ENCODE measurements around the gene NUPR1. TPM values are rescaled to one million over a fixed set of nuclear protein-coding genes. Genes with fewer than 3 reads are reported as not detected.

The NUPR1 gene
- 8.8 and 16.6 TPM in 2 replicates for total RNA-seq (2022)
- percentile 45 among the genes with signal in this experiment for Bru-seq, nascent RNA
- BruChase-seq, experiment 1, labeled RNA remaining after a 2-hour chase: percentile 53 among the genes with signal in this experiment
- percentile 54 among the genes with signal in this experiment for BruChase-seq, experiment 2, labeled RNA remaining after a 6-hour chase
- long read RNA-seq, full-length matches to known transcripts: 28 of 29 reads
- long read RNA-seq, partial matches to known transcripts: 0 of 29 reads
- long read RNA-seq, other reads (novel, unspliced or antisense): 1 of 29 reads

GRCh38 chr16:28538733-28539596, at the start of gene NUPR1:
NUPR1 (minus strand) TSS chr16:28538974; CDS start chr16:28538907, 67 bp downstream.
- no peaks in the 10 kb centered on the region for H3K9me3 ChIP-seq
- no TSS peak for BruUV-seq (replicated peaks)
- no peak within 1 kb of the TSS for H3K4me3 ChIP-seq (ENCODE audit: low read depth, low read length)
- H3K27ac Mint-ChIP-seq (ENCODE audit: unreplicated experiment): peak within 1 kb of the TSS; percentile 77
- TF ChIP-seq CTCF (IDR thresholded peaks at IDR 0.05; ENCODE audit: insufficient read depth in 1 of 2, low read depth in 1 of 2, low read length in 1 of 2, severe bottlenecking in 1 of 2, unreplicated experiment in 1 of 2): no peak
- H3K4me1 Mint-ChIP-seq (ENCODE audit: low read depth, unreplicated experiment): peaks cover 13% of the 10 kb centered on the region
- H3K4me3 Mint-ChIP-seq (ENCODE audit: unreplicated experiment): peak within 1 kb of the TSS; percentile 53
- no peaks in the 10 kb centered on the region for H3K27me3 ChIP-seq (replicated peaks; ENCODE audit: control insufficient read depth, insufficient read depth, low read length)
- DNase-seq: no peak
- intact Hi-C loops (cut with micrococcal nuclease; ENCODE audit: unreplicated experiment): loop anchor here (1.0 kb wide), 1 partner anchor 9 kb away; no protein-coding TSS in a partner anchor
- no peaks in the 10 kb centered on the region for H3K27me3 Mint-ChIP-seq (ENCODE audit: insufficient read depth, unreplicated experiment)
- H3K9me3 Mint-ChIP-seq (ENCODE audit: unreplicated experiment): peaks cover 6% of the 10 kb centered on the region
- POLR2A ChIA-PET: no interaction called here
- H3K36me3 ChIP-seq (ENCODE audit: control insufficient read depth, insufficient read depth, low read length): no peaks in the 10 kb centered on the region
- peaks cover 6% of the 10 kb centered on the region for H3K36me3 Mint-ChIP-seq (ENCODE audit: insufficient read depth, unreplicated experiment)
- H3K4me1 ChIP-seq: peaks cover 3% of the 10 kb centered on the region; the same call in 1 of the 2 replicates
- CTCF ChIA-PET: interaction anchor here (0.6 to 0.7 kb wide), 2 partner anchors 9 to 15 kb away, joined by 3 read pairs; partner anchors contain the start of gene SGF29

GRCh38 chr16:28587386-28587785, 48.6 kb upstream of the NUPR1 start:
- BruUV-seq (replicated peaks): no TSS peak
- POLR2A ChIA-PET: no interaction called here
- intact Hi-C loops (cut with micrococcal nuclease; ENCODE audit: unreplicated experiment): no loop called here
- CTCF ChIA-PET: no interaction called here
- Histone ChIP-seq H3K27me3 (replicated peaks; ENCODE audit: control insufficient read depth, insufficient read depth, low read length) (no peaks in the 10 kb centered on the region), H3K4me3 (ENCODE audit: low read depth, low read length) (no peak overlapping the region), H3K4me1 (no peaks in the 10 kb centered on the region), H3K36me3 (ENCODE audit: control insufficient read depth, insufficient read depth, low read length) (no peaks in the 10 kb centered on the region), H3K9me3 (no peaks in the 10 kb centered on the region)
- DNase-seq: no peak
- Mint-ChIP-seq H3K36me3 (ENCODE audit: insufficient read depth, unreplicated experiment) (peaks cover 8% of the 10 kb centered on the region), H3K27ac (ENCODE audit: unreplicated experiment) (no peak overlapping the region), H3K4me1 (ENCODE audit: low read depth, unreplicated experiment) (no peaks in the 10 kb centered on the region), H3K9me3 (ENCODE audit: unreplicated experiment) (no peaks in the 10 kb centered on the region), H3K4me3 (ENCODE audit: unreplicated experiment) (no peak overlapping the region), H3K27me3 (ENCODE audit: insufficient read depth, unreplicated experiment) (no peaks in the 10 kb centered on the region)
- TF ChIP-seq CTCF (IDR thresholded peaks at IDR 0.05; ENCODE audit: insufficient read depth in 1 of 2, low read depth in 1 of 2, low read length in 1 of 2, severe bottlenecking in 1 of 2, unreplicated experiment in 1 of 2): no peak

GRCh38 chr16:28586466-28586865, 47.7 kb upstream of the NUPR1 start:
- Mint-ChIP-seq H3K27me3 (ENCODE audit: insufficient read depth, unreplicated experiment) (no peaks in the 10 kb centered on the region), H3K27ac (ENCODE audit: unreplicated experiment) (no peak overlapping the region), H3K4me3 (ENCODE audit: unreplicated experiment) (no peak overlapping the region), H3K9me3 (ENCODE audit: unreplicated experiment) (no peaks in the 10 kb centered on the region), H3K36me3 (ENCODE audit: insufficient read depth, unreplicated experiment) (peaks cover 13% of the 10 kb centered on the region), H3K4me1 (ENCODE audit: low read depth, unreplicated experiment) (no peaks in the 10 kb centered on the region)
- intact Hi-C loops (cut with micrococcal nuclease; ENCODE audit: unreplicated experiment): no loop called here
- Histone ChIP-seq H3K36me3 (ENCODE audit: control insufficient read depth, insufficient read depth, low read length) (no peaks in the 10 kb centered on the region; the same call in 1 of the 2 replicates), H3K9me3 (no peaks in the 10 kb centered on the region), H3K4me3 (ENCODE audit: low read depth, low read length) (no peak overlapping the region), H3K4me1 (no peaks in the 10 kb centered on the region), H3K27me3 (replicated peaks; ENCODE audit: control insufficient read depth, insufficient read depth, low read length) (no peaks in the 10 kb centered on the region)
- CTCF ChIA-PET: no interaction called here
- no peak for DNase-seq
- POLR2A ChIA-PET: no interaction called here
- BruUV-seq (replicated peaks): no TSS peak
- no peak for TF ChIP-seq CTCF (IDR thresholded peaks at IDR 0.05; ENCODE audit: insufficient read depth in 1 of 2, low read depth in 1 of 2, low read length in 1 of 2, severe bottlenecking in 1 of 2, unreplicated experiment in 1 of 2)
